GM12864 (cell line): ENCODE results near the gene PPP1R36.
A peak's percentile ranks its signal among the peaks of the same experiment; 100 is the strongest.

ENCODE experiments used
- DNase-seq: peaks from one replicate; pipeline ENCODE4 v3.0.0-alpha.2; 2011; ENCODE audit warnings: low read depth
- H3K4me3 ChIP-seq: 2 replicates; pipeline ENCODE4 v1.5.1; 2011; ENCODE audit warnings: mild to moderate bottlenecking, low read depth, low read length, control low read depth
- CTCF ChIP-seq: IDR thresholded peaks from 2 replicates; pipeline ENCODE4 v1.5.1; 2011; ENCODE audit warnings: low read depth, mild to moderate bottlenecking, moderate library complexity, low read length, control low read depth, inconsistent platforms; ENCODE audit errors: missing control alignments

PPP1R36 gene

GRCh38 chr14:64522591-64523355 is 27.0 kb upstream of the PPP1R36 start:
- DNase-seq = no peak
- H3K4me3 ChIP-seq = no peak overlapping the region
- TF ChIP-seq CTCF = no peak

DNA sequence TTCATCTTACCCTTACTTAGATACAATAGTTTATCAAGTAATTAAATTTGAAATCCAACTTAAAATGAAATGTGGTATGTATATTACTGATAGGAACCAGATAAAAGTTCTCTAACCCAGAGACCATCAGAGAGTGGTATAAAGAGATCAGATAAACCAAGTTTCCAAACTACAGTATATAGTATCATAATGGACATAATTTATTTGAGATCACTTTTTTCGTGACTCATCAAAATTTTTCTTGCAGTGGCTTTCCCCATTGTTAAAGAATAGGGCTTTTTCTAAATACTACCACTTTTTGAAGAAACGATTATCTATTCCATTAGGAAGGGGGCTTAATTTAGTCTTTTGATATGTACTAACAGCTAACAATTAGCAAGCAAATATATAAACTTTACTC is 24.4 kb upstream of the PPP1R36 start:
- TF ChIP-seq CTCF = no peak
- no peak for DNase-seq
- H3K4me3 ChIP-seq = no peak overlapping the region

DNA sequence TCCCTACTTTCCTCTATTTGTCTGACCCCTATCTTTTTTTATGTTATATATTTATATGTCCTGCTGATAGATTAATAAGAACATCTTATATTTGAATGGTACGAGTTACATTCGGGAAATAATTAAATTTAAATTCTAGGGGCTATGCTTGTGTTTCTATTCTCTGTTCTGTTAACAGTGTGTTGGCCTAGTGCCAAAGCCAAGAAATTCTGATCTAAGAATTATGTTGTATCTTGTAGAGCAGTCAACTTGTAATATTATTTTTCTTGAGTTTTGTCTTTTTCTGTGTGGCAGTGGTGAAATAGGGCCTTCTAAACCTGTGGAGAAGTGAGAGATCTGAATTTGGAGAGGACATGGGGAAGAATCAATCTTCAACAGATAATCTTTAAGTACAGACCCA is 18.2 kb upstream of the PPP1R36 start:
- DNase-seq = no peak
- no peak overlapping the region for H3K4me3 ChIP-seq
- TF ChIP-seq CTCF = no peak

GRCh38 chr14:64536488-64537245 is 13.1 kb upstream of the PPP1R36 start:
- no peak for TF ChIP-seq CTCF
- no peak for DNase-seq
- no peak overlapping the region for H3K4me3 ChIP-seq

DNA sequence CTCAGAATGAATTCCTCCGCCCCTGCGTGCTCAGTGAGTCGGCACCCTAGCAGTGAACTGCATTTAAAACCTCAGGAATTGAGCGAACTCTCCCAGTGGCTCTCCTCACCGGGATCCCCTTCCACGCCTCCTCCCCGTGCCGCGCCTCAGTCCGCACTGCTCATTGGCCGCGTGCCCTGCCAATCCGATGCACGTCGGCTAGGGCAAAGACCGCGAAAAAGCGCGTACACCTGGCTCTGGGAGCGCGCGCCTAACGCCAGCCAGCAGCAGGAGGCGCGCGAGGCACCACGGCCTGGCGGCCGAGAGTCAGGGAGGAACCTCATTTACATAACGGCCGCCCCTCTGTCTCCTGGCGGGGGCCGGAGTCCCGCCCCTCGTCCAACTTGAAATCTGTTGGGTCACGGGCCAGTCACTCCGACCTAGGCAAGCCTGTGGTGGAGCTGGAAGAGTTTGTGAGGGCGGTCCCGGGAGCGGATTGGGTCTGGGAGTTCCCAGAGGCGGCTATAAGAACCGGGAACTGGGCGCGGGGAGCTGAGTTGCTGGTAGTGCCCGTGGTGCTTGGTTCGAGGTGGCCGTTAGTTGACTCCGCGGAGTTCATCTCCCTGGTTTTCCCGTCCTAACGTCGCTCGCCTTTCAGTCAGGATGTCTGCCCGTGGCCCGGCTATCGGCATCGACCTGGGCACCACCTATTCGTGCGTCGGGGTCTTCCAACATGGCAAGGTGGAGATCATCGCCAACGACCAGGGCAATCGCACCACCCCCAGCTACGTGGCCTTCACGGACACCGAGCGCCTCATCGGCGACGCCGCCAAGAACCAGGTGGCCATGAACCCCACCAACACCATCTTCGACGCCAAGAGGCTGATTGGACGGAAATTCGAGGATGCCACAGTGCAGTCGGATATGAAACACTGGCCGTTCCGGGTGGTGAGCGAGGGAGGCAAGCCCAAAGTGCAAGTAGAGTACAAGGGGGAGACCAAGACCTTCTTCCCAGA is 9.3 kb upstream of the PPP1R36 start, which contains the start of gene HSPA2:
Gene HSPA2, plus strand, starts transcription at position 534 of the 995 bp plus-strand sequence. Its CDS starts 109 bp downstream, at position 643.
- peak; percentile 91 for DNase-seq
- TF ChIP-seq CTCF = peak; percentile 60
- H3K4me3 ChIP-seq = peak within 1 kb of the TSS; percentile 81

DNA sequence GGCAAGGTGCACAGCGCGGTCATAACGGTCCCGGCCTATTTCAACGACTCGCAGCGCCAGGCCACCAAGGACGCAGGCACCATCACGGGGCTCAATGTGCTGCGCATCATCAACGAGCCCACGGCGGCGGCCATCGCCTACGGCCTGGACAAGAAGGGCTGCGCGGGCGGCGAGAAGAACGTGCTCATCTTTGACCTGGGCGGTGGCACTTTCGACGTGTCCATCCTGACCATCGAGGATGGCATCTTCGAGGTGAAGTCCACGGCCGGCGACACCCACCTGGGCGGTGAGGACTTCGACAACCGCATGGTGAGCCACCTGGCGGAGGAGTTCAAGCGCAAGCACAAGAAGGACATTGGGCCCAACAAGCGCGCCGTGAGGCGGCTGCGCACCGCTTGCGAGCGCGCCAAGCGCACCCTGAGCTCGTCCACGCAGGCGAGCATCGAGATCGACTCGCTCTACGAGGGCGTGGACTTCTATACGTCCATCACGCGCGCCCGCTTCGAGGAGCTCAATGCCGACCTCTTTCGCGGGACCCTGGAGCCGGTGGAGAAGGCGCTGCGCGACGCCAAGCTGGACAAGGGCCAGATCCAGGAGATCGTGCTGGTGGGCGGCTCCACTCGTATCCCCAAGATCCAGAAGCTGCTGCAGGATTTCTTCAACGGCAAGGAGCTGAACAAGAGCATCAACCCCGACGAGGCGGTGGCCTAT is 8.3 kb upstream of the PPP1R36 start:
- no peak overlapping the region for H3K4me3 ChIP-seq
- DNase-seq = no peak
- TF ChIP-seq CTCF = no peak
